Osteocyte (in vitro differentiated cells): ENCODE results near the gene ACVR2A. TPM values are rescaled to one million over a fixed set of nuclear protein-coding genes. Genes with fewer than 3 reads are reported as not detected.
A peak's percentile ranks its signal among the peaks of the same experiment; 100 is the strongest.

Experiments used
- DNase-seq: peaks from one replicate; pipeline ENCODE4 v3.0.0; 2021; ENCODE audit warnings: mixed read lengths; ENCODE audit not compliant: unreplicated experiment; ENCODE audit errors: extremely low spot score
- H3K27ac Mint-ChIP-seq: one replicate; pipeline ENCODE4 v1.8.0; 2021; ENCODE audit warnings: mild to moderate bottlenecking, mixed read lengths; ENCODE audit not compliant: unreplicated experiment
- H3K27me3 Mint-ChIP-seq: one replicate; pipeline ENCODE4 v1.8.0; 2021; ENCODE audit warnings: mixed read lengths; ENCODE audit not compliant: unreplicated experiment
- H3K36me3 Mint-ChIP-seq: one replicate; pipeline ENCODE4 v1.8.0; 2021; ENCODE audit warnings: mixed read lengths; ENCODE audit not compliant: unreplicated experiment
- H3K4me1 Mint-ChIP-seq: one replicate; pipeline ENCODE4 v1.8.0; 2021; ENCODE audit warnings: mixed read lengths; ENCODE audit not compliant: unreplicated experiment
- H3K4me3 Mint-ChIP-seq: one replicate; pipeline ENCODE4 v1.8.0; 2021; ENCODE audit warnings: mild to moderate bottlenecking, moderate library complexity, mixed read lengths; ENCODE audit not compliant: unreplicated experiment
- H3K9me3 Mint-ChIP-seq: one replicate; pipeline ENCODE4 v1.8.0; 2021; ENCODE audit warnings: mixed read lengths; ENCODE audit not compliant: unreplicated experiment
- CTCF ChIP-seq: fragments of 200-600 bp; sonication (generic); IDR thresholded peaks from 2 replicates; pipeline ENCODE4 v1.5.0; 2021; ENCODE audit warnings: antibody characterized with exemption, mild to moderate bottlenecking, moderate library complexity
- total RNA-seq: library from RNA; stranded (reverse); gene quantifications from 2 replicates; pipeline ENCODE4 v1.2.1, GENCODE V29; 2021

ACVR2A gene
- total RNA-seq, 1 donor from 2014 or later, result 12.5 TPM

- H3K4me1 Mint-ChIP-seq, result no peaks in the 10 kb centered on the region
- TF ChIP-seq CTCF, result no peak
- no peak for DNase-seq
- H3K27ac Mint-ChIP-seq, result no peak overlapping the region
- H3K9me3 Mint-ChIP-seq, result no peaks in the 10 kb centered on the region
- H3K4me3 Mint-ChIP-seq, result no peak overlapping the region
- H3K36me3 Mint-ChIP-seq, result no peaks in the 10 kb centered on the region
- no peaks in the 10 kb centered on the region for H3K27me3 Mint-ChIP-seq
Observed at GRCh38 chr2:147909178-147909577, 64.3 kb downstream of the ACVR2A start.

GRCh38 chr2:147910990-147911473 lies 66.2 kb downstream of the ACVR2A start:
- Mint-ChIP-seq H3K9me3 (no peaks in the 10 kb centered on the region), H3K27me3 (no peaks in the 10 kb centered on the region), H3K4me1 (no peaks in the 10 kb centered on the region), H3K4me3 (no peak overlapping the region), H3K36me3 (peaks cover 4% of the 10 kb centered on the region), H3K27ac (no peak overlapping the region)
- TF ChIP-seq CTCF, result peak; percentile 83
- DNase-seq, result no peak

- no peaks in the 10 kb centered on the region for H3K27me3 Mint-ChIP-seq
- H3K4me1 Mint-ChIP-seq, result no peaks in the 10 kb centered on the region
- TF ChIP-seq CTCF, result no peak
- DNase-seq, result no peak
- no peak overlapping the region for H3K27ac Mint-ChIP-seq
- no peaks in the 10 kb centered on the region for H3K9me3 Mint-ChIP-seq
- H3K4me3 Mint-ChIP-seq, result no peak overlapping the region
- peaks cover 7% of the 10 kb centered on the region for H3K36me3 Mint-ChIP-seq
Observed at GRCh38 chr2:147913701-147914480, 69.1 kb downstream of the ACVR2A start.

GRCh38 chr2:147916067-147916466 lies 71.2 kb downstream of the ACVR2A start:
- no peaks in the 10 kb centered on the region for H3K27me3 Mint-ChIP-seq
- no peaks in the 10 kb centered on the region for H3K9me3 Mint-ChIP-seq
- DNase-seq, result no peak

More at GRCh38 chr2:147916067-147916466, 71.2 kb downstream of the ACVR2A start:
- TF ChIP-seq CTCF, result no peak
- no peaks in the 10 kb centered on the region for H3K4me1 Mint-ChIP-seq
- H3K27ac Mint-ChIP-seq, result no peak overlapping the region
- peaks cover 14% of the 10 kb centered on the region for H3K36me3 Mint-ChIP-seq
- H3K4me3 Mint-ChIP-seq, result no peak overlapping the region
